Colonic mucosa (tissue), 4 donors: ENCODE data around the gene NKTR. TPM values are rescaled to one million over a fixed set of nuclear protein-coding genes. Genes with fewer than 3 reads are reported as not detected.

ENCODE experiments used
- DNase-seq: peaks from one replicate; pipeline ENCODE4 v3.0.0-alpha.2; 2020
- H3K27ac ChIP-seq: fragments of 200-600 bp; one replicate; pipeline ENCODE4 v1.8.0; 2021
- H3K27me3 ChIP-seq: fragments of 200-600 bp; one replicate; pipeline ENCODE4 v1.8.0; 2021
- H3K36me3 ChIP-seq: fragments of 200-600 bp; one replicate; pipeline ENCODE4 v1.8.0; 2021
- H3K4me1 ChIP-seq: fragments of 200-600 bp; one replicate; pipeline ENCODE4 v1.8.0; 2021; ENCODE audit warnings: mild to moderate bottlenecking
- H3K4me3 ChIP-seq: fragments of 200-600 bp; one replicate; pipeline ENCODE4 v1.8.0; 2021
- H3K9ac ChIP-seq, 2 donors: one replicate each; pipeline ENCODE4 v1.7.0; 2013; ENCODE audit warnings: control low read depth in 2 of 2, low read depth in 2 of 2, low read length in 2 of 2
- H3K9me3 ChIP-seq: fragments of 200-600 bp; one replicate; pipeline ENCODE4 v1.8.0; 2021
- CTCF ChIP-seq: fragments of 200-600 bp; IDR thresholded peaks from one replicate; pipeline ENCODE4 v1.8.0; 2022; ENCODE audit warnings: antibody characterized with exemption, mild to moderate bottlenecking
- intact Hi-C: fragments of 100-400 bp; cut with DNase I; formaldehyde crosslinking; loops from one replicate; pipeline ENCODE4 v1.14.1; 2022
- total RNA-seq, 2 donors: library from RNA; stranded (reverse); fragmentation: NEBNext Ultra II Directional in 1 of 2; extraction: Animal tissue kit (Norgen Biotek cat#: 25700) in 1 of 2; gene quantifications; one replicate each; pipeline ENCODE4 v1.2.1, GENCODE V29; 2021
- donor health status: healthy.
- donor health status: DM: no; HTN: no; CAD: no.
- donor health status: DM: no; HTN: no; CAD: no.

NKTR gene
- total RNA-seq, 2 donors from 2014 or later, result 47.5 to 48.2 TPM

GRCh38 chr3:42600958-42601675 lies 631 bp downstream of the NKTR start:
- no peaks in the 10 kb centered on the region for H3K4me1 ChIP-seq
- no peaks in the 10 kb centered on the region for H3K9me3 ChIP-seq
- H3K27ac ChIP-seq, result peak overlapping the region; percentile 95
- peak; percentile 67 for DNase-seq
- peak overlapping the region; percentile 81 for H3K4me3 ChIP-seq
- no peaks in the 10 kb centered on the region for H3K27me3 ChIP-seq
- no peaks in the 10 kb centered on the region for H3K36me3 ChIP-seq
- intact Hi-C loops, result no loop called here
- peak overlapping the region; percentile 93 to 97 for H3K9ac ChIP-seq
- no peak for TF ChIP-seq CTCF

- no peak for DNase-seq
- H3K36me3 ChIP-seq, result no peaks in the 10 kb centered on the region
- peak overlapping the region; percentile 18 to 93 for H3K9ac ChIP-seq
- H3K27ac ChIP-seq, result peak overlapping the region; percentile 95
- H3K4me3 ChIP-seq, result peak overlapping the region; percentile 81
- H3K4me1 ChIP-seq, result no peaks in the 10 kb centered on the region
- no peaks in the 10 kb centered on the region for H3K27me3 ChIP-seq
- no peaks in the 10 kb centered on the region for H3K9me3 ChIP-seq
- intact Hi-C loops, result no loop called here
- TF ChIP-seq CTCF, result no peak
These were observed 1.6 kb downstream of the NKTR start for GRCh38 chr3:42601896-42602581.

GRCh38 chr3:42602961-42603360 lies 2.5 kb downstream of the NKTR start:
- Histone ChIP-seq H3K27ac (no peak overlapping the region), H3K27me3 (no peaks in the 10 kb centered on the region), H3K4me1 (no peaks in the 10 kb centered on the region), H3K4me3 (no peak overlapping the region), H3K9me3 (no peaks in the 10 kb centered on the region), H3K9ac (no peak overlapping the region), H3K36me3 (no peaks in the 10 kb centered on the region)
- DNase-seq, result no peak
- TF ChIP-seq CTCF, result no peak
- intact Hi-C loops, result no loop called here

- Histone ChIP-seq H3K9me3 (no peaks in the 10 kb centered on the region), H3K27me3 (no peaks in the 10 kb centered on the region), H3K4me1 (no peaks in the 10 kb centered on the region), H3K36me3 (no peaks in the 10 kb centered on the region), H3K9ac (no peak overlapping the region), H3K27ac (no peak overlapping the region), H3K4me3 (no peak overlapping the region)
- DNase-seq, result no peak
- TF ChIP-seq CTCF, result no peak
- intact Hi-C loops, result no loop called here
These were observed 5.2 kb downstream of the NKTR start for GRCh38 chr3:42605546-42606173.

- TF ChIP-seq CTCF, result no peak
- no peak overlapping the region for H3K9ac ChIP-seq
- no peak overlapping the region for H3K27ac ChIP-seq
- H3K27me3 ChIP-seq, result no peaks in the 10 kb centered on the region
- peak; percentile 35 for DNase-seq
- no peak overlapping the region for H3K4me3 ChIP-seq
- H3K36me3 ChIP-seq, result no peaks in the 10 kb centered on the region
- H3K9me3 ChIP-seq, result no peaks in the 10 kb centered on the region
- peaks cover 5% of the 10 kb centered on the region for H3K4me1 ChIP-seq
- intact Hi-C loops, result no loop called here
These were observed 8.1 kb downstream of the NKTR start for GRCh38 chr3:42608581-42608980.
